ENCODE results near the gene RNF168.
"Not testable (repeated sequence)": the region's sequence is repeated elsewhere in the genome, so short reads cannot be mapped to it uniquely, and the experiment has no call there.

The RNF168 gene

GRCh38 chr3:196431181-196432136 lies 72.1 kb downstream of the RNF168 start:
- Histone ChIP-seq H3K4me1 (ENCODE audit: low read length) (0 out of 2 replicates have a peak, but pooled peaks cover 9% of the 10 kb centered on the region), H3K79me2 (ENCODE audit: low read length) (peaks cover 58% of the 10 kb centered on the region), H2AFZ (ENCODE audit: low read length) (peak overlapping the region; percentile 57), H3K9me3 (replicated peaks; ENCODE audit: insufficient read depth, low read length) (no peaks in the 10 kb centered on the region), H3K9me2 (replicated peaks; ENCODE audit: insufficient read depth, low read length) (no peaks in the 10 kb centered on the region), H3K4me2 (ENCODE audit: low read depth, low read length) (peak overlapping the region; percentile 78), H3K27ac (ENCODE audit: low read length) (peak overlapping the region; percentile 21; the same call in 1 of the 2 replicates), H4K20me1 (ENCODE audit: insufficient read depth, low read length) (no peaks in the 10 kb centered on the region; the same call in 1 of the 2 replicates), H3K4me3 (ENCODE audit: low read length) (peak overlapping the region; percentile 82), H3K36me3 (replicated peaks; ENCODE audit: insufficient read depth, low read length) (no peaks in the 10 kb centered on the region), H3F3A (ENCODE audit: insufficient read depth, low read length) (peaks cover 19% of the 10 kb centered on the region), H3K9ac (ENCODE audit: low read length) (peak overlapping the region; percentile 66), H3K27me3 (replicated peaks; ENCODE audit: insufficient read depth, low read length) (no peaks in the 10 kb centered on the region)
- peak; percentile 73 for DNase-seq
- no peak for TF ChIP-seq EZH2 (optimal IDR thresholded peaks at IDR 0.05; ENCODE audit: low read depth, low read length)
- no peak for TF ChIP-seq EZH2phosphoT487 (IDR thresholded peaks at IDR 0.05; ENCODE audit: low read length)
- TF ChIP-seq CTCF (IDR thresholded peaks at IDR 0.05; ENCODE audit: low read length), result no peak

GRCh38 chr3:196428041-196428440 lies 75.5 kb downstream of the RNF168 start:
- no peak overlapping the region for H2AFZ ChIP-seq (ENCODE audit: low read length)
- H3K9ac ChIP-seq (ENCODE audit: low read length), result no peak overlapping the region
- H3K9me2 ChIP-seq (replicated peaks; ENCODE audit: insufficient read depth, low read length), result no peaks in the 10 kb centered on the region
- TF ChIP-seq CTCF (IDR thresholded peaks at IDR 0.05; ENCODE audit: low read length), result no peak
- TF ChIP-seq EZH2phosphoT487 (IDR thresholded peaks at IDR 0.05; ENCODE audit: low read length), result no peak
- TF ChIP-seq EZH2 (optimal IDR thresholded peaks at IDR 0.05; ENCODE audit: low read depth, low read length), result no peak
- no peak for DNase-seq
- H3K4me1 ChIP-seq (ENCODE audit: low read length), result 0 out of 2 replicates have a peak, but pooled peaks cover 6% of the 10 kb centered on the region
- no peak overlapping the region for H3K27ac ChIP-seq (ENCODE audit: low read length)
- peaks cover 92% of the 10 kb centered on the region for H3K79me2 ChIP-seq (ENCODE audit: low read length)
- H3K27me3 ChIP-seq (replicated peaks; ENCODE audit: insufficient read depth, low read length), result no peaks in the 10 kb centered on the region
- peaks cover 16% of the 10 kb centered on the region for H3F3A ChIP-seq (ENCODE audit: insufficient read depth, low read length)
- H3K9me3 ChIP-seq (replicated peaks; ENCODE audit: insufficient read depth, low read length), result no peaks in the 10 kb centered on the region
- H3K4me2 ChIP-seq (ENCODE audit: low read depth, low read length), result no peak overlapping the region
- H3K4me3 ChIP-seq (ENCODE audit: low read length), result no peak overlapping the region
- H4K20me1 ChIP-seq (ENCODE audit: insufficient read depth, low read length), result peaks cover 4% of the 10 kb centered on the region; the same call in 1 of the 2 replicates
- no peaks in the 10 kb centered on the region for H3K36me3 ChIP-seq (replicated peaks; ENCODE audit: insufficient read depth, low read length)

GRCh38 chr3:196424421-196424820 lies 79.1 kb downstream of the RNF168 start:
- not testable (repeated sequence) for DNase-seq; H3F3A ChIP-seq (ENCODE audit: insufficient read depth, low read length); H3K4me1 ChIP-seq (ENCODE audit: low read length); H3K9ac ChIP-seq (ENCODE audit: low read length); H3K27ac ChIP-seq (ENCODE audit: low read length); H2AFZ ChIP-seq (ENCODE audit: low read length); H3K27me3 ChIP-seq (replicated peaks; ENCODE audit: insufficient read depth, low read length); H3K4me3 ChIP-seq (ENCODE audit: low read length); H3K4me2 ChIP-seq (ENCODE audit: low read depth, low read length); H3K36me3 ChIP-seq (replicated peaks; ENCODE audit: insufficient read depth, low read length); H3K9me2 ChIP-seq (replicated peaks; ENCODE audit: insufficient read depth, low read length); H3K9me3 ChIP-seq (replicated peaks; ENCODE audit: insufficient read depth, low read length)
- H4K20me1 ChIP-seq (ENCODE audit: insufficient read depth, low read length), result peaks cover 12% of the 10 kb centered on the region; the same call in 1 of the 2 replicates
- H3K79me2 ChIP-seq (ENCODE audit: low read length), result peaks cover 99% of the 10 kb centered on the region
